Erythroblast (primary cell): ENCODE data around the gene CLRN3.

Source experiments
- GATA1 ChIP-seq: IDR thresholded peaks from 2 replicates; pipeline ENCODE4 v1.6.1; 2011; ENCODE audit warnings: low read depth, mild to moderate bottlenecking, control low read depth, low read length, moderate library complexity
- POLR2A ChIP-seq: IDR thresholded peaks from 2 replicates; pipeline ENCODE4 v1.6.1; 2011; ENCODE audit warnings: mild to moderate bottlenecking, low read length

DNA sequence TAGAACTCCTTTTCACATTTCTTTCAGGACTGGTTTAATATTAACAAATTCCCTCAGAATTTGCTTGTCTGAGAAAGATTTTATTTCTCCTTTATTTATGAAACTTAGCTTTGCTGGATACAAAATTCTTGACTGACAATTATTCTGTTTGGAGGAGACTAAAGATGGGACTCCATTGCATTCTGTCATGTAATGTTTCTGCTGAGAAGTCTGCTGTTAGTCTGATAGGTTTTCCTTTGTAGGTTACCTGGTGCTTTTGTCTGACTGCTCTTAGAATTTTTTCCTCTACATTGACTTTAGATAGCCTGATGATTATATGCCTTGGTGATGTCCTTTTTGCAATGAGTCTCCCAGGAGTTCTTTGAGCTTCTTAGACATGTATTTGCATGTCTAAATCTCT lies 23.4 kb downstream of the CLRN3 start:
- TF ChIP-seq POLR2A (no peak), GATA1 (no peak)
